CD4-positive, CD25-positive, alpha-beta regulatory T cell (primary cell): ENCODE results near the gene SLC2A4RG. TPM values are rescaled to one million over a fixed set of nuclear protein-coding genes. Genes with fewer than 3 reads are reported as not detected.
A peak's percentile ranks its signal among the peaks of the same experiment; 100 is the strongest.

Experiments used
- ATAC-seq, 2 donors: fragments of 150-1000 bp; cut with Tn5 transposase; one replicate each; pipeline ENCODE4 v1.10.0; 2021; ENCODE audit warnings: low read depth in 2 of 2, moderate number of reproducible peaks in 2 of 2, moderate library complexity in 1 of 2
- DNase-seq, 3 donors: peaks; one replicate each; pipeline versions ENCODE4 v3.0.0 to v3.0.0-alpha.2; 2012 to 2022; ENCODE audit warnings: mixed read lengths in 1 of 3
- H3K27ac ChIP-seq: one replicate; pipeline ENCODE4 v1.7.0; 2013; ENCODE audit warnings: mild to moderate bottlenecking, low read length; ENCODE audit not compliant: insufficient read depth, poor library complexity, severe bottlenecking
- H3K27me3 ChIP-seq: one replicate; pipeline ENCODE4 v1.7.0; 2013; ENCODE audit warnings: low read length; ENCODE audit not compliant: control insufficient read depth, insufficient read depth
- H3K36me3 ChIP-seq: one replicate; pipeline ENCODE4 v1.7.0; 2013; ENCODE audit warnings: mild to moderate bottlenecking, low read length, moderate library complexity; ENCODE audit not compliant: control insufficient read depth, insufficient read depth
- H3K4me1 ChIP-seq: 2 replicates; pipeline ENCODE4 v1.7.0; 2013; ENCODE audit warnings: mild to moderate bottlenecking, low read length; ENCODE audit not compliant: insufficient read depth, control insufficient read depth, poor library complexity, severe bottlenecking
- H3K4me3 ChIP-seq: one replicate; pipeline ENCODE4 v1.7.0; 2013; ENCODE audit warnings: low read depth, mild to moderate bottlenecking, low read length, moderate library complexity
- H3K9me3 ChIP-seq, 2 experiments: 1 replicate in 1 of 2; 2 replicates in 1 of 2; pipeline ENCODE4 v1.7.0; 2013; ENCODE audit warnings: low read length in 2 of 2, mild to moderate bottlenecking in 1 of 2, moderate library complexity in 1 of 2; ENCODE audit not compliant: control insufficient read depth in 2 of 2
- H3K27ac Mint-ChIP-seq, 3 donors: one replicate each; pipeline ENCODE4 v1.8.0; 2020 to 2022; ENCODE audit warnings: mild to moderate bottlenecking in 3 of 3, mixed read lengths in 3 of 3, moderate library complexity in 2 of 3
- H3K27me3 Mint-ChIP-seq: one replicate; pipeline ENCODE4 v1.8.0; 2022; ENCODE audit warnings: mild to moderate bottlenecking, mixed read lengths
- H3K36me3 Mint-ChIP-seq: one replicate; pipeline ENCODE4 v1.8.0; 2020; ENCODE audit warnings: mixed read lengths
- H3K4me1 Mint-ChIP-seq, 4 donors: one replicate each; pipeline ENCODE4 v1.8.0; 2020 to 2022; ENCODE audit warnings: mixed read lengths in 4 of 4, mild to moderate bottlenecking in 1 of 4
- H3K4me3 Mint-ChIP-seq, 4 donors: one replicate each; pipeline ENCODE4 v1.8.0; 2020 to 2022; ENCODE audit warnings: mild to moderate bottlenecking in 4 of 4, mixed read lengths in 4 of 4, moderate library complexity in 3 of 4
- H3K9me3 Mint-ChIP-seq, 7 donors: one replicate each; pipeline ENCODE4 v1.8.0; 2020 to 2022; ENCODE audit warnings: mixed read lengths in 7 of 7, mild to moderate bottlenecking in 3 of 7, moderate library complexity in 2 of 7
- polyA plus RNA-seq, 4 donors: library from polyadenylated mRNA; unstranded; fragments of 300-500 nt; fragmentation: Illumina TruSeq; gene quantifications; one replicate each; pipeline ENCODE4 v1.2.3, GENCODE V29; 2021
- total RNA-seq: library from RNA; stranded (reverse); gene quantifications from one replicate; pipeline ENCODE4 v1.2.3, GENCODE V29; 2022

Gene SLC2A4RG
- total and polyA plus RNA-seq, 5 donors from 2014 or later, result 2.9 to 110 (median 4.8) TPM

DNA sequence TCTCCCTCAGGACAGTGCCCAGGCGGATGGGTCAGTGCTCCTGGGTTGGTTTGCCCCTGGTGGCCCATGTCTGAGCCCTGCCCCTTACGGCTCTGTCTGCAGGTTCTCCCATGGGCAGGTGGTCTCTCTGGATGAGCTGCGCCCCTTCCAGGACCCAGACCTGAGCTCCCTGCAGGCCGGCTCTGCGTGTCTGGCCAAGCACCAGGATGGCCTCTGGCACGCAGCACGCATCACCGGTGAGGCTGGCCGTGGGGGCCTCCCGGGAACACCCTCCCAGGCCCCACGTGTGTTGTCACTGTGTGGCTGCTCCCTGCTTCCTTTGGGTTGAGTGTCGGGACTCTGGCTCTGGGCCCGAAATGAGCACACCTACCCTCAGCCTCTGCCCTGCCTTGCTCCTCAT, 6.5 kb upstream of the SLC2A4RG start:
- DNase-seq, result no peak
- ATAC-seq, result no peak
- Histone ChIP-seq H3K4me1 (peaks cover 57% of the 10 kb centered on the region), H3K27ac (no peak overlapping the region), H3K4me3 (no peak overlapping the region), H3K9me3 (no peaks in the 10 kb centered on the region), H3K36me3 (peaks cover 15% of the 10 kb centered on the region), H3K27me3 (no peaks in the 10 kb centered on the region)
- Mint-ChIP-seq H3K27ac (no peak overlapping the region), H3K4me1 (peaks cover 5 to 30% (median 25%) of the 10 kb centered on the region in 4 donors), H3K27me3 (no peaks in the 10 kb centered on the region), H3K36me3 (peaks cover 21% of the 10 kb centered on the region), H3K4me3 (no peak overlapping the region), H3K9me3 (peaks cover 0 to 2% (median 0%) of the 10 kb centered on the region in 7 donors)

- Mint-ChIP-seq H3K9me3 (no peaks in the 10 kb centered on the region), H3K4me3 (peak overlapping the region in 3 of 4 donors; percentile 42 to 79 (median 62)), H3K27ac (peak overlapping the region in 1 of 3 donors; percentile 62), H3K27me3 (no peaks in the 10 kb centered on the region), H3K36me3 (peaks cover 21% of the 10 kb centered on the region), H3K4me1 (peaks cover 5 to 25% (median 20%) of the 10 kb centered on the region in 4 donors)
- ATAC-seq (no peak), DNase-seq (no peak)
- Histone ChIP-seq H3K27me3 (no peaks in the 10 kb centered on the region), H3K4me1 (peaks cover 57% of the 10 kb centered on the region), H3K4me3 (no peak overlapping the region), H3K27ac (no peak overlapping the region), H3K36me3 (peaks cover 15% of the 10 kb centered on the region), H3K9me3 (no peaks in the 10 kb centered on the region)
Observed at GRCh38 chr20:63733579-63734081, 5.9 kb upstream of the SLC2A4RG start.

DNA sequence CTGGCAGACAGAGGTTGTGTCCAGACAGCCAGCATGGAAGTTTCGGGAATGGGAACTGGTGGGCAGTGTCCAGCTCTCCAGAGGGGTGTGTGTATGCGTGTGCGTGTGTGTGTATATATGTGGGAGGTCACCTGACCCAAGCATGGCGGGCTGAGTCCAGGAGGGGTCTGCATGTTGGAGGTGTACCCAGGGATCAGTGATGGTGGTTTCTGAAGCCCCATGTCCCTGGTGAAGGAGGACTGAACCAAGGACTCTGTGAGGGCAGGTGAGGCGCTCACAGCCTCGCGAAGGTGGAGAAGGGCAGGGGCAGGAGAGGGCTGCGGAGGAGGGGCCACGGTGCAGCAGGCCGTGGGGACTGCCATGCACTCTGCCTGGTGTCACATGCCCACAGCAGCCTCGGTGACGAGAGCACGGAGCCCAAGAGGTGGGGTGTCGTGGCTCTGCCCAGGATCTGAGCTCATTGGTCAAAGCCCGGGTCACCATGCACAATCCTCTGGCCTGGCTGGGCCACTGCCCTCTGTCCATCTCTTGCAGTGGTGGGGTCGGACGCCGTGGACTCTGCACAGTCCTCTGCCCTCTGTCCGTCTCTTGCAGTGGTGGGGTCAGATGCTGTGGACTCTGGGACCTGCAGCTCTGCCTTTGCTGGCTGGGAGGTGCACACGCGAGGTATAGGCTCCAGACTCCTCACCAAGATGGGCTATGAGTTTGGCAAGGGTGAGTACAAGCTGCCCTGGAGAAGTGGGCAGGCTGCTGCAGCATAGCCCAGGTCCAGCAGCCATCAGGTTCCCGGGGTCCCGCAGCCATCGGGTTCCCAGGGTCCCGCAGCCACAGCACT, 5.2 kb upstream of the SLC2A4RG start:
- H3K27me3 ChIP-seq, result no peaks in the 10 kb centered on the region
- peaks cover 21% of the 10 kb centered on the region for H3K36me3 Mint-ChIP-seq
- H3K4me1 Mint-ChIP-seq, result peaks cover 4 to 23% (median 16%) of the 10 kb centered on the region in 4 donors
- H3K4me3 ChIP-seq, result no peak overlapping the region
- peak overlapping the region; percentile 14 for H3K27ac ChIP-seq
- no peaks in the 10 kb centered on the region for H3K27me3 Mint-ChIP-seq
- no peaks in the 10 kb centered on the region for H3K9me3 Mint-ChIP-seq
- ATAC-seq (no peak), DNase-seq (no peak)
- H3K27ac Mint-ChIP-seq, result peak overlapping the region in 1 of 3 donors; percentile 62
- H3K4me3 Mint-ChIP-seq, result peak overlapping the region in 3 of 4 donors; percentile 42 to 79 (median 62)
- no peaks in the 10 kb centered on the region for H3K9me3 ChIP-seq
- H3K36me3 ChIP-seq, result peaks cover 15% of the 10 kb centered on the region
- H3K4me1 ChIP-seq, result peaks cover 58% of the 10 kb centered on the region

DNA sequence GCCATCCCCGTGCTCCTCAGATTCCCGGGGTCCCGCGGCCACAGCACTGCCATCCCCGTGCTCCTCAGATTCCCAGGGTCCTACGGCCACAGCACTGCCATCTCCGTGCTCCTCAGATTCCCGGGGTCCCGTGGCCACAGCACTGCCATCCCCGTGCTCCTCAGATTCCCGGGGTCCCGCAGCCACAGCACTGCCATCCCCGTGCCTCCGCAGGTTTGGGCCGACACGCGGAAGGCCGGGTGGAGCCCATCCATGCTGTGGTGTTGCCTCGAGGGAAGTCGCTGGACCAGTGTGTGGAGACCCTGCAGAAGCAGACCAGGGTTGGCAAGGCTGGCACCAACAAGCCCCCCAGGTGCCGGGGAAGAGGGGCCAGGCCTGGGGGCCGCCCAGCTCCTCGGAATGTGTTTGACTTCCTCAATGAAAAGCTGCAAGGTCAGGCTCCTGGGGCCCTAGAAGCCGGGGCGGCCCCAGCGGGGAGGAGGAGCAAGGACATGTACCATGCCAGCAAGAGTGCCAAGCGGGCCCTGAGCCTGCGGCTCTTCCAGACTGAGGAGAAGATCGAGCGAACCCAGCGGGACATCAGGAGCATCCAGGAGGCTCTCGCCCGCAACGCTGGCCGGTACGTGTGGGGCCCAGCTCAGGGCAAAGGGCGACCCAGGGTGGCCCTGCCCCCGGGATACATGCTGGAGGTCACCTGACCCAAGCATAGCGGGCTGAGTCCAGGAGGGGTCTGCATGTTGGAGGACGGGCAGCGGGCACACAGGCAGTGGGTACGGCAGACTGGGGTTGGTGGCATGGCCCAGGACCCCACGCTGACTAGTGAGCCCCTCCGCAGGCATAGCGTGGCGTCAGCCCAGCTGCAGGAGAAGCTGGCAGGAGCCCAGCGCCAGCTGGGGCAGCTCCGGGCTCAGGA, 4.4 kb upstream of the SLC2A4RG start:
- Histone ChIP-seq H3K4me3 (no peak overlapping the region), H3K27me3 (no peaks in the 10 kb centered on the region), H3K36me3 (peaks cover 15% of the 10 kb centered on the region), H3K27ac (peak overlapping the region; percentile 82), H3K9me3 (no peaks in the 10 kb centered on the region), H3K4me1 (peaks cover 53% of the 10 kb centered on the region)
- ATAC-seq (no peak), DNase-seq (no peak)
- Mint-ChIP-seq H3K4me3 (peak overlapping the region in 3 of 4 donors; percentile 93 to 94 (median 93)), H3K9me3 (no peaks in the 10 kb centered on the region), H3K4me1 (peaks cover 0 to 23% (median 12%) of the 10 kb centered on the region in 4 donors), H3K36me3 (peaks cover 18% of the 10 kb centered on the region), H3K27me3 (no peaks in the 10 kb centered on the region), H3K27ac (peak overlapping the region in 2 of 3 donors; percentile 32 to 95)

- H3K4me1 Mint-ChIP-seq, result peaks cover 0 to 23% (median 11%) of the 10 kb centered on the region in 4 donors
- Histone ChIP-seq H3K36me3 (peaks cover 15% of the 10 kb centered on the region), H3K4me1 (peaks cover 53% of the 10 kb centered on the region), H3K9me3 (no peaks in the 10 kb centered on the region), H3K27me3 (no peaks in the 10 kb centered on the region), H3K4me3 (peak within 1 kb of the TSS; percentile 84), H3K27ac (peak within 1 kb of the TSS; percentile 82)
- peaks cover 18% of the 10 kb centered on the region for H3K36me3 Mint-ChIP-seq
- no peaks in the 10 kb centered on the region for H3K27me3 Mint-ChIP-seq
- peak within 1 kb of the TSS; percentile 89 to 95 (median 92) for H3K27ac Mint-ChIP-seq
- H3K4me3 Mint-ChIP-seq, result peak within 1 kb of the TSS; percentile 88 to 94 (median 93)
- ATAC-seq, result peak; percentile 68 to 72
- no peaks in the 10 kb centered on the region for H3K9me3 Mint-ChIP-seq
- peak; percentile 73 to 96 (median 86) for DNase-seq
Observed at GRCh38 chr20:63735859-63736718, 3.5 kb upstream of the SLC2A4RG start, which contains the start of gene LIME1. Gene LIME1, plus strand, starts transcription at chr20:63736664. Its CDS starts 886 bp downstream, at chr20:63737550.

GRCh38 chr20:63736893-63737694, 2.5 kb upstream of the SLC2A4RG start:
- Histone ChIP-seq H3K27ac (peak overlapping the region; percentile 82), H3K4me3 (peak overlapping the region; percentile 84), H3K9me3 (no peaks in the 10 kb centered on the region), H3K27me3 (no peaks in the 10 kb centered on the region), H3K4me1 (peaks cover 52% of the 10 kb centered on the region), H3K36me3 (peaks cover 14% of the 10 kb centered on the region)
- H3K27me3 Mint-ChIP-seq, result no peaks in the 10 kb centered on the region
- H3K36me3 Mint-ChIP-seq, result peaks cover 18% of the 10 kb centered on the region
- peak overlapping the region; percentile 89 to 95 (median 92) for H3K27ac Mint-ChIP-seq
- H3K4me1 Mint-ChIP-seq, result peaks cover 0 to 23% (median 11%) of the 10 kb centered on the region in 4 donors
- H3K9me3 Mint-ChIP-seq, result no peaks in the 10 kb centered on the region
- peak overlapping the region; percentile 88 to 94 (median 93) for H3K4me3 Mint-ChIP-seq
- ATAC-seq, result peak; percentile 28 to 33
- DNase-seq, result peak; percentile 59 to 81 (median 71)
